GM18909 (cell line): ENCODE results near the gene PSMD1.
"Not testable (repeated sequence)": the region's sequence is repeated elsewhere in the genome, so short reads cannot be mapped to it uniquely, and the experiment has no call there.

ENCODE experiments used
- ATAC-seq: cut with Tn5 transposase; IDR thresholded peaks from one replicate; pipeline ENCODE4 v1.9.1; 2021; ENCODE audit warnings: mild to moderate bottlenecking; ENCODE audit not compliant: unreplicated experiment, poor library complexity

Gene PSMD1

DNA sequence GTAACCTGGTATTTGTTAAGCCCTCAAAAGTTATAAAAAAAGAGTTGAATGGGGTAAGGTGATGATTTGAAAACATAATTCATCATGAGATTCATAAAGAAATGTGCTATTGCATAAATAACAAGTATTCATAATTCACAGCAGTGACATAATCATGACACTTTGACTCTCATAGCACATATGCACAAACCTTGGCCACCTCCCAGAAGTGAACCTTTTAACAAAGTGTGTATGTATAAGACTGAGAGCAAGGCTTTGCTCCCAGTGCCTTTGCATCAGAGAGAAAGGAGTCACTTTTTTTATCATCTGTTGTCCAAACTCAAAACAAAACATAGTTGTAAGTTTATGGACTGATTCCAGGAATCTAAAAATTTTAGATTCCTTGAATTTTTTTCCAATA lies 83.1 kb downstream of the PSMD1 start:
- ATAC-seq: no peak

DNA sequence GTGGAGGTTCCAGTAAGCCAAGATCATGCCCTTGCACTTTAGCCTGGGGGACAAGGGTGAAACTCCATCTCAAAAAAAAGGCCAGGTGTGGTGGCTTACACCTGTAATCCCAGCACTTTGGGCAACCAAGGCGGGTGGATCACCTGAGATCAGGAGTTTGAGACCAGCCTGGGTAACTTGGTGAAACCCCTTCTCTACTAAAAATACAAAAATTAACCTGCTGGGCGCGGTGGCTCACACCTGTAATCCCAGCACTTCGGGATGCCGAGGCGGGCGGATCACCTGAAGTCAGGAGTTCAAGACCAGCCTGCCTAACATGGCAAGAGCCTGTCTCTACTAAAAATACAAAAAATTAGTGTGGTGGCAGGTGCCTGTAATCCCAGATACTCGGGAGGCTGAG lies 84.1 kb downstream of the PSMD1 start:
- not testable (repeated sequence) for ATAC-seq

DNA sequence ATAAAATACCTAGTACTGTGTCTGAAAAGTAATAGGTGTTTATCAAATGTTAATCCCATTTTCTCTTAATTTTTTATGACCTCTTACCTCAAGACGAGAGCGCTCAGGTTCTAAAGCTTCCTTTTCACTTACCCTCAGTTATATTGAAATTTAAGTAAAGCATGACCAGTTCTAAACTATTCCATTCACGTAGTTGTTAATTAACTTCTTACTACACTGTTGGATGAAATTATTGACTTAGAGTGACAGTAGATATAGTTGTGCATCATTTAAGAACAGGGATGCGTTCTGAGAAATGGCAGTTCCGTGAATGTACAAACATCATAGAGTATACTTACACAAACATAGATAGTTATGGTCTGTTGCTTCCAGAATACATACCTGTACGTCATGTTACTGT lies 88.2 kb downstream of the PSMD1 start:
- ATAC-seq: no peak

DNA sequence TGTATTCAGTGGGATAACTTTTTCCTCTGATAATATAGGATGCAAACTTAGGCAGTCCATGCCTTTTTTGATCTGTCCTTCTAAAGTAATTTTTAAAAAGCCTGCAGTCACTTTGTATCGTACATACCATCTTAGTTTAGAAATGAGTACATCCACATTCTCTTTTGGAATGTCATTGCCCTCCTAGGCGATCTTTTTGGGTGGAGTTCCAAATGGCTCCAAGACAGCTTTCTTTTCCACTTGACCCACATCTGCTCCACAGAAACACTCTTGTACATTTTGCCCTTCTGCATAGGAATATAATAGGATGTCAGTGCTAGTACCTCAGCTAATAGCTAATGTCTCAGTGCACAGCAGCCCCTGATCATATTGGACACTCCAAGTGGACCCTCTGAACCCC lies 90.0 kb downstream of the PSMD1 start:
- ATAC-seq: no peak

DNA sequence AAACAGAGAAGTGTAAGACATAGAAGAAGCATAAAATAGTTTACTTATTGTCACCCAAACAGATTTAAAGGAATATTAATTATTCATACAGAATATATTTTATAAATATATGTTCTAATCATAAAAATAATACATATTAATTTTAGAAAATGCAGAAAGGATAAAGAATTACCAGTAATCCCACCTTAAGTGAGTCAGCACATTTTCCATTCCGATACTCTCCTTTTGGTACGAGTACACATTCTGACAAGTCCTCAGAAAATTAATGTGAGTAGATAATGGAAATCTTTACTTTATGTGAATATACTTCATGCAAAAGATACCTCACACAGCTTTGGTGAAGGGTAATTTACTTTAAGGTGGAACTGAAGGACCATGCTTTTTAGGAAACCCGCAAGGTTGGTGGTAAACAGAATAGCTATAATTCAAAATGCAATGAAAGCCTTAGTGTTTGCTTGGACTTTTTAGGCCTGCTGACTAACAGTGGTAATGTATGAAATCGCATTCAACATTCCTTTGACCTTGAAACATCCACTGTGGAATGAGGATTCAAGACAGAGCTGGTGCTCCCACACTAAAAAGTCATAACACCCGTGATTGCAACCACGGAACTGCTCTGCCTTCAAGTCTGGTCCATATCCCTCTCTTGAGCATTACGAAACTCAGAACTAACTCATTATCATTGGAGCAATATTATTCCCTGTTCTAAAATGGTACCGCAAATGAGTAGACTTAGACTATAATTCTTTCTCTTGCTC lies 96.3 kb downstream of the PSMD1 start:
- ATAC-seq: no peak

DNA sequence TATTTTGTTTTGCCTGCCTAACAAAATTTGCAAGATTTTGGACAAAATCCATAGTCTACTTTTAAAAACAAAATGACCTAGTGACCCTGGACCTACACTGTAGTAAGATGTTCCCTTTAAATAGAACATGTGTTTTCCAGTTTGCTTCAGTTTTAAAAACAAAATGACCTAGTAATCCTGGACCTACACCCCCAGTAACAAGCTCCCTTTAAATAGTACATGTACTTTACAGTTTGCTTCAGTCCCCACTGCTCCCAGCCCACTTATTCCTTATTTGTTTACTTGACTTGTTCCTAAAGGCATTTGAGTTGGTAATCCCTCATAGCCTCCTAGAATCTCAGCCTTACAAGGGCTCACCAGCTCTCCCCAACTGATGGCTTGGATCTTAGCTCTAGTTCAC lies 102.6 kb downstream of the PSMD1 start:
- ATAC-seq: no peak

DNA sequence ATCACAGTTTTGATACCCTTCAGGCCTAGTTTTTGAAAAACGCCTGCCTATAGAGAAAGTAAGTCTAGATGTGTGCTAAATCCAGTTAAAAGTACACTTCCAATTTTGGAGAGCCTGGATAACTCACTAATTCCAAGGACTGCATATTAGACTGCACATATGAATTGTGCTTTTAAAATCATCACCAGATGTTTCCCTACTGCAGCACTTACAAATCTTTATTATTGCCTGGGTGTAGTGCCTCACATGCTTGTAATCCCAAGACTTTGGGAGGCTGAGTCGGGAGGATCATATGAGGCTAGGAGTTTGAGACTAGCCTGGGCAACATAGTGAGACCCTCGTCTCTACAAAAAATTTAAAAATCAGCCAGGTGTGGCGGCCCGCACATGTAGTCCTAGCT lies 104.0 kb downstream of the PSMD1 start:
- no peak for ATAC-seq

DNA sequence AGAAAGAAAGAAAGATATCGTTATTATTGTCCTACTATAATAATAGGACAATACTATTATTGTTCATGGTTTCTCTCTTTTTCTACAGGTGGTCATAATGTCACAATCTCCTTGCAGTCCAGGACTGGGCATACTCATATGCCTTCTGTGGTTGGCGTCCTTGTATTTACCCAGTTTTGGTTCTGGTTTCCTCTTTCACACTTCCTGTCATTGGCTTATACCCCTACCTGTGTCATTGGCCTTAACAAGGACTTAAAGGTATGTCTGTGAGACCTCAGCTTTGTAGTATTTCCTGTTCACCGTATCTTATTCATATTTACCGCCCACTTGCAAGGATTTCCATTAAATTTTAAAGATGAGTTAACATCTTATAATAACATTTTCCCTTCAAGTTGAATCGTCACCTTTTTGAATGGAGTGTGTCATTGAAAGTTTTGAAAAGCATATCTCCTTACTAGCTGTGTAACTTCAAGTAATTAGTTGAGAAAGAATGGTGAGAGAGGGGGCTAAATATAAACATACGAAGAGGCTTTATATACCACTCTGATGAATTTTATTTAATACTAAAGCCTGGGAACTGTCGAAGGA lies 104.7 kb downstream of the PSMD1 start:
- peak; percentile 65 for ATAC-seq

DNA sequence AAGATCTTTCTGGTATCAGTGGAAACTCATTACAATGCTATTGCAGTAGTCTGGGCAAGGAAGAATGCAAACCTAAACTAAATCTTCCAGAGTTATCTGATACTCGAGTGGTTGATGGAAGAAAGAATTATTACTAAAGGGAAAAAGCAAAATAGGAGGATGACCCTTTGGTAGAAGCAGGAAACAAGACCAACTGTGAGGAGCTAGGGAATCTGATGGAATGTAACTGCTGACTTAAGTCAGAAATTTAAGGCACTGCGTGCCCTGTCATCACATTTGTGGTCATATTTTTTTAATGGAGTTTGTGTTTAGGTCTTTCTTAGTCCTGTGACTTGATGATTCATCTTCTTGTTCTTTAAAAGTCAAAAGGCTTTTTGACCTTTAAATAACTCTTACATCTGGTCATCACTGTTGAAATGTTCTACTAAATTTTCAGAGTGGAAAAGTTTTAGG lies 105.2 kb downstream of the PSMD1 start:
- no peak for ATAC-seq

DNA sequence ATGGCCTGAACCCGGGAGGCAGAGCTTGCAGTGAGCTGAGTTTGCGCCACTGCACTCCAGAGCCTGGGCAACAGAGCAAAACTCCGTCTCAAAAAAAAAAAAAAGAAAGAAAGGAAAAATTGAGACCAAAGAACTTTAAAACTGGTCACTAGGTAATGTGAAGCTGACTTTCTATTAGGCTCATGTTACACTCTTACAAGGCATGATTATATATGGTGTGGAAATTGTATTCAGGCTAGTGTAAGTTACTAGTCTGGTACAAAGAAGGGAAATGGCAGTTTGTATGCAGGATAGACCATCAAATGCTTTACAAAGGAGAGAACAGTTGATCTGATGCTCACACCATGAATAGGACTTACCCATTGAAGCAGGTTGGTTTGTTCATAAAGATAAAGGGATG lies 106.3 kb downstream of the PSMD1 start:
- no peak for ATAC-seq

DNA sequence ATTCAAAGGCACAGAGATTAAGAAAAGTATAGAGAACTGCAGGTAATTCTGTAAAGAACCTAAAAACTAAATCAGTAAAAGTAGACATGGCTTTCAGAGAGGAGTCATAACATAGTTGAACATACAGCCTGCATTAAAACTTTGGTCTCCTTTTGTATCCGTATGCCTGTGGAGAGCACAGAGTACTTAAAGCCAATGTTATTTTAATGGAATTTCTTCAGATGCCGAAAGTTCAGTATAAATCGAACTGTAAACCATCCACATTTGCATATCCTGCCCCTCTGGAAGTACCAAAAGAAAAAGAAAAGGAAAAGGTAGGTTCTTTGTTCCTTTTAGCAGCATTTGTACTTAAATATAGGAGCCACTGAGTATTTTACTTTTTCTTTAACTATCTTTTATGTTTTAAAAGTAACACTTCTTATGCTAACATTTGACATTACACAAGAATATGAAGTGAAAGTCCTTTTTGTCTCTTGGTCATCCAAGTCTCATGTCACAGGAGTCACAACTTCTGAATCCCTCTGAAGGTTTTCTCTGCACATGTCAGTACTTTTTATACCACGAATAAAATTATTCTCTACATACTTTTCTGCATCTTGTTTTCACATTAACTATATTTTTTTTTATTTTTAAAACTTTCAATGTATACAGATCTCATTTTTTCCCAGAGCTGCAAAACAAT lies 106.9 kb downstream of the PSMD1 start:
- no peak for ATAC-seq

DNA sequence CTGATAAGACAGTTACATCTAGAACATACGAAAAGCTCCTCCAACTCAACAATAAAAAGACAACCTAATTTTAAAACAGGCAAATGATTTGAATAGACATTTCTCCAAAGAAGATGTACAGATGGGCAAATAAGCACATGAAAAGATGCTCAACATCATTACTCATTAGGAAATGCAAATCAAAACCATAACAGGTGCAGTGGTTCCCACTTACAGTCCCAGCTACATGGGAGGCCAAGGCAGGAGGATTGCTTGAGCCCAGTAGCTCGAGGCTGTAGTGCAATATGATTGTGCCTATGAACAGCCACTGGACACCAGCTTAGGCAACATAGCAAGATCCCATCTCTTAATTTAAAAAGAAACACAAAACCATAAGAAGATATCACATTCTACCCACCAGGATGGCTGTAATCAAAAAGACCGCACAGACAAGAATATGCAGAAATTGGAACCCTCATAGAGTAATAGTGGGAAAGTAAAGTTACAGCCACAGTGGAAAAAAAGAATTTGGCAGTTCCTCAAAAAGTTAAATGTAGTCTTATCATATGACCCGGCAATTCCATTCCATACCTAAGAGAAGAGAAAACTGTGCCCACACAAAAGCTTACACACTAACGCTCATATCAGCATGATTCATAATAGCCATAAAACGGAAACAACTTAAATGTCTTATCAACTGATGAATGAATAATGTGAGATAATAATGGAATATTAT lies 111.2 kb downstream of the PSMD1 start:
- no peak for ATAC-seq

DNA sequence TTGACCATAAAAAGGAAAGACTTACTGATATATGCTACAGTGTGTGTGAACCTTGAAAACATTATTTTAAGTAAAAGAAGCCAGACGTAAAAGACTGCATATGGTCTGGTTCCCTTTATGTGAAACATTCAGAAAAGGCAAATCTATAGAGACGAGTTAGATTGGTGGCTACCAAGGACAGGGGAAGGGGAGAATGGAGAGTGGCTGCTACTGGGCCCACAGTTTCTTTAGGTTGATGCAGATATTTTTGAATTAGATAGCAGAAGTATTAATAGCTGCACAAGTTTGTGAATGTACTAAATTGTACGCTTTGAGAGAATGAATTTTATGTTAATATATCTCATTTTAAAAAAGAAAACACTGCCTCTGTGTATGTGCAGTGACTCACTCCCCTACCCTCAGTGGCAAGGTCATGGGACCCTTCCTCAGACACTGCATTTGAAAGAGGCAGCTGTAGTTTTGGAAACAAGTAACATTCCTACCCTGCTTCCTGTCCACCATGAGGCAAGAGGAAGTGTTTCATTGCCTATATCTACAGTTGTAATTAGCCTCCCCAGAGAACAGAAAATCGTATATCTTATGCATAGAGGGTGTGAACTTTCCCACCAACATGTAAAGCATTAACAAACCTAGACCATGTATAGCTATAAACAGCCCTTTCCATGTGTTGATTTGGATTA lies 111.9 kb downstream of the PSMD1 start:
- ATAC-seq: no peak

DNA sequence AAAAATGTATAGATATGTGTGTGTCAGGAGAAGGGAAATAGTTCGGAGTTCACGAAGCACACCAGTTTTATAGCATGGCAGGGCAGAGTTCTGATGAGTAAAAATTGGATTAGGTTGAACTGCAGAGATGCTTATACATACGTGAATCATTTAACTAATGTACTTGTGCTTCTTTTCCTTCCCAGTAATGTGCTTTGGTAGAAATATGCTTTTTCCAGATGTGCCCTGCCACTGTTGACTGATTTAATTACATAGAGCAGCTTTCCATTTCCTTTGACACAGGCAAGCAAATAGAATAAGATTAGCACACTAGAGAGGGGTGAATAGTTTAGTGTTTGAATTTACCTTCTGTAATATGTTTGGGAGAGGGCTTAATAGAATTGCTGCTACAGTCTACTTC lies 112.8 kb downstream of the PSMD1 start:
- no peak for ATAC-seq

DNA sequence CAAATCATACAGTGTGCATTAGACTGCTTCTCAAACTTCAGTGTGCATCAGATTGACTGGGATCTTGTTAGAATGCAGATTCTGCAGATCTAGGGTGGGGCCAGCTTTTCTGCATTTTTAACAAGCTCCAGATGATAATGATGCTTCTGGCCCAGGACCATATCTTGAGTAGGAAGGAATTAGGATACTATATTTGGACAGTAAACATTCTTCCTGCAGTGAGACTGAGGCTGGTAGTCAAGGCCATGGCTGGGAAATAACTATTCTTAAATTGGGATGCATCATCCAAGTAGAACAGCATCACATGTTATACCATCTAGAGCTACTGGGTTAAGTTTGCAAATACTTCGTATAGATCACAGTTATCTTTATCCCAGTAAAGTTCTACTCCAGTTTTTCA lies 113.4 kb downstream of the PSMD1 start:
- ATAC-seq: no peak

DNA sequence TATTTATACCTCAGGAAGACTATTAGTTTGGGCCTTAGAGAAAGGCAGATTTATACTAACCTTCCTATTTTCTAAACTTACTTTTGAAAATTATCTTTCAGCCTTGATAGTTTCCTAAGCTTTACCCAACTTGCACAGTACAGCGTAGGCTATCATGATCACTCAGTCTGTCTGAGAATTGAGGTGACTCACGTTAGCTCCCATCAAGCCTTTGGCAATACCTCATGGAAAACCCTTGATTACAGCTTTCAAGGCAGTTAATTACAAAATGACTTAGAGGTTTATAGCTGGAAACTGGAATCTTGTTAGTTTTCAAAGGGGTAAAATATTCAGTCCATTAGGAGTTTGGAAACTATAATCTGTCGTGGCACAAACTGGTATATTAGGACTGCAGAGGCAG lies 115.4 kb downstream of the PSMD1 start:
- no peak for ATAC-seq

DNA sequence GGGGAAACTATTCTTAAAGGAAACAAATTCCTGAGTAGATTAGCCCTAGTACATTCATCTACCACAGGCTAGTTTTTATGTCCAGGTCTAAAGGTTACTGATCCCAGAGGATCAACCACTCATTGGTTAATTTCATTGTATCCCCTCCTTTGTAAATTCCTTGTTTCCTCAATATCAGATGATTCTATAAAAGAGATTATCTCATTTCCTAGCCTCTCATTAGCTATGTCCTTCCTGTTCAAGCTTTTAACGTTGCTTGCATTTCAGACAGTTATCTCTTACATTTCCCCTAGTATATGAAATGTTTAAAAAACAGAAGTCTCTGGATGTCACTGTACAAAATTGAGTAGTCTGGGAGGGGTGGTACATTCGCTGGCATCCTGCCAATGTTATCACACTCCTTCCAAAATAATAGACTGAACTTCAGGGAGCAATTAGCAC lies 117.6 kb downstream of the PSMD1 start:
- ATAC-seq: no peak

DNA sequence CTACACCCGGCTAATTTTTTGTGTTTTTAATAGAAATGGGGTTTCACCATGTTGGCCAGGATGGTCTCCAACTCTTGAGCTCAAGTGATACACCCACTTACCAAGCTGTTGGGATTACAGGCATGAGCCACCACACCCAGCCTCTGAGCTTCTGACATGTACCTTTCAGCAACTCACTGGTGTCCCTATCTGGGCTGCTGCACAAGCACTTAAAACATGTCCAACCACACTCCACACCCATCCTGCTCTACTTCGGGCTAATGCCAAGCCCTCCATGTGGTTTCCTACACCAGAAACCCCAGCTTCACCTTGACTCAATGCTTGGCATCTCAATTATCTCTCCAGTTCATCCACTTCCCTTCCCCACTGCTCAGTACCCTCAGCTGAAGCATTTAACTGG lies 119.4 kb downstream of the PSMD1 start:
- no peak for ATAC-seq

DNA sequence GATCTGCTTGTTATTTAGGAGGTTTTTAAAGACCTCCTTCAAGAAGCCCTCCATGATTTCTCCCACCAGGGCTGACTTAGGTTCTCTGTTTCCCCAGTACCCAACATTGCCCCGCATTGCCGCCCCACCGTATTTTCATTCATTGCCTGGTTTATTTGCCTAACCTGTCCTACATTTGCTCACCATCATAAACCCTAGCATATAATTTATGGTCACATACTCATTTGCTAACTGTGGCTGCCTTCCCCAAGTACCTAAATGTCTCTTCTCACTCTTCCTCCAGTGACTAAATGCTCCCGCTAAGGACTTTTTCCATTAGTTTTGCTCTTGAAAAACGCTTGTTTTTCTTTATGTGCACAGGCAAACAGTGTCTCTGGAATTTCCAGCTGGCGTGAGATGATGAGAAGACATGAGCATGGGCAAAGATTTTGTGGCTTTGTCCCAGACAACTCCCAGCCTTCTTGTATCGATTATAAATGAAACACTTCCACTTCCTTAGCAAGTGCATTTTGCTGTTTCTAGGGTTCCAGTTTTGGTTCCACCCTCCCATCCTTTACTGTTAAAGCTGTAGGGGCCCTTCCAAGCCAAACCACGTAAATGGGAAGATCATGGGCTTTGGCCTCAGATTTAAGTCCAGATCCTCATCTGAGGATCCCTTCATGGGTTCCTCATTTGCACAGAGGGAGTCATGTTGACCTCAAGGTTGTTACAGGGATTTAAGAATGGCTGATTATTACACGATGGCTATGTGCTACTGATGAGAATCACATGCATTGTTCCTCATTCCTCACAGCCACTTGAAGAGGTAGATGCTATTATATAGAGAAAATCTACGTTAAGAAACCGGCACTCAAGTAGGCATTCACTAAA lies 120.7 kb downstream of the PSMD1 start:
- ATAC-seq: no peak
